A673 (cell line): ENCODE measurements around the gene ZFPM1.

Experiments used
- CTCF ChIP-seq: fragments of 300-800, 200-600 bp; sonication (generic); conservative IDR thresholded peaks from 2 replicates; pipeline ENCODE4 v1.5.1; 2017; ENCODE audit warnings: low read depth, mild to moderate bottlenecking, antibody characterized with exemption, low read length, moderate library complexity, mixed read lengths
- EZH2 ChIP-seq: fragments of 200-600 bp; sonication (generic); IDR thresholded peaks from 2 replicates; pipeline ENCODE4 v1.6.1; 2017; ENCODE audit warnings: borderline replicate concordance, low read depth, mild to moderate bottlenecking, mixed read lengths, antibody characterized with exemption, low read length; ENCODE audit not compliant: poor library complexity, severe bottlenecking

DNA sequence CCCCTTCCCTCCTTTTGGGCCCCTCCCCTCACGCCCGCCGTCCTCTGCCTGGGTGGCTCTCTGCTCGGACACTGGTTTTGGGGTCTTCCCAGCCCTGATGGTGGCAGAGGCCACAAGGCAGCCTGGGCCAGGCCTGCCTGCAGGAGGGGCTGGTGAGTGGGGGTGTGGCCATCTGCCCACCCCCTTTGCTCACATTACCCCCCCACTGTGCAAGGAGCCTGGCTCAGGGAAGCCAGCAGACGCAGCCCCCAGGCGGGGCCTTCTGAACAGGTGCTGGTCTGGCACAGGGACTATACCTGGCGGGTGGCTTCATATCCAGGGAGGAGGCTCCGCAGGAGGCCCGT is 10.7 kb upstream of the ZFPM1 start:
- no peak for TF ChIP-seq CTCF
- no peak for TF ChIP-seq EZH2
